Neural cell (in vitro differentiated cells): ENCODE data around the gene HPCAL4. TPM values are rescaled to one million over a fixed set of nuclear protein-coding genes. Genes with fewer than 3 reads are reported as not detected.

Source experiments
- H2AFZ ChIP-seq: fragments of 200-600, 300-800 bp; sonication (generic), shearing (Covaris generic); 2 replicates; pipeline ENCODE4 v1.6.0; 2014; ENCODE audit warnings: low read depth, mild to moderate bottlenecking, antibody characterized with exemption, low read length, moderate library complexity
- H3F3A ChIP-seq: fragments of 200-600 bp; shearing (Covaris generic); 2 replicates; pipeline ENCODE4 v1.6.1; 2016; ENCODE audit warnings: mild to moderate bottlenecking, moderate library complexity, mixed read lengths, antibody characterized with exemption, low read length; ENCODE audit not compliant: insufficient read depth, poor library complexity, severe bottlenecking
- H3K27ac ChIP-seq: fragments of 200-600, 300-800 bp; sonication (generic), shearing (Covaris generic); 2 replicates; pipeline ENCODE4 v1.5.1; 2014; ENCODE audit warnings: mild to moderate bottlenecking, low read length, moderate library complexity
- H3K27me3 ChIP-seq: fragments of 300-800, 200-600 bp; sonication (generic), shearing (Covaris generic); 2 replicates; pipeline ENCODE4 v1.6.0; 2014; ENCODE audit warnings: mild to moderate bottlenecking, low read depth, low read length, moderate library complexity; ENCODE audit not compliant: insufficient read depth
- H3K36me3 ChIP-seq: fragments of 300-800, 200-600 bp; sonication (generic), shearing (Covaris generic); 2 replicates; pipeline ENCODE4 v1.5.1; 2014; ENCODE audit warnings: mild to moderate bottlenecking, antibody characterized with exemption, low read length, moderate library complexity; ENCODE audit not compliant: insufficient read depth
- H3K4me2 ChIP-seq: fragments of 300-800, 200-600 bp; sonication (generic), shearing (Covaris generic); 2 replicates; pipeline ENCODE4 v1.6.0; 2014; ENCODE audit warnings: mild to moderate bottlenecking, low read length
- H3K4me3 ChIP-seq: fragments of 300-800, 200-600 bp; sonication (generic), shearing (Covaris generic); 2 replicates; pipeline ENCODE4 v1.5.1; 2014; ENCODE audit warnings: mild to moderate bottlenecking, low read length, moderate library complexity
- H3K79me2 ChIP-seq: fragments of 200-600 bp; shearing (Covaris generic); replicated peaks from 2 replicates; pipeline ENCODE4 v1.6.0; 2014; ENCODE audit warnings: mild to moderate bottlenecking, low read length, moderate library complexity; ENCODE audit not compliant: insufficient read depth
- H3K9ac ChIP-seq: fragments of 300-800, 200-600 bp; sonication (generic), shearing (Covaris generic); 2 replicates; pipeline ENCODE4 v1.6.1; 2016; ENCODE audit warnings: mild to moderate bottlenecking, low read length, mixed read lengths
- H3K9me2 ChIP-seq: fragments of 200-600 bp; shearing (Covaris generic); 2 replicates; pipeline ENCODE4 v1.6.1; 2016; ENCODE audit warnings: mild to moderate bottlenecking, low read length, mixed read lengths; ENCODE audit not compliant: insufficient read depth
- H3K9me3 ChIP-seq: fragments of 200-600, 300-800 bp; sonication (generic), shearing (Covaris generic); 2 replicates; pipeline ENCODE4 v1.6.1; 2016; ENCODE audit warnings: mild to moderate bottlenecking, mixed run types, low read length, moderate library complexity, mixed read lengths
- H4K20me1 ChIP-seq: fragments of 200-600 bp; shearing (Covaris generic); 2 replicates; pipeline ENCODE4 v1.6.1; 2016; ENCODE audit warnings: mild to moderate bottlenecking, mixed run types; ENCODE audit not compliant: insufficient read depth
- CTCF ChIP-seq: fragments of 450-650 bp; IDR thresholded peaks from 2 replicates; pipeline ENCODE4 v1.5.1; 2014; ENCODE audit warnings: antibody characterized with exemption, mild to moderate bottlenecking, moderate library complexity; ENCODE audit not compliant: poor library complexity, severe bottlenecking
- EP300 ChIP-seq: fragments of 450-650 bp; conservative IDR thresholded peaks from 2 replicates; pipeline ENCODE4 v1.6.1; 2014; ENCODE audit warnings: antibody characterized with exemption, mild to moderate bottlenecking, moderate library complexity; ENCODE audit not compliant: poor library complexity, severe bottlenecking
- EZH2 ChIP-seq: fragments of 200-600, 300-800 bp; shearing (Covaris generic), sonication (generic); IDR thresholded peaks from 2 replicates; pipeline ENCODE4 v1.6.1; 2014; ENCODE audit warnings: antibody characterized with exemption, low read length, borderline replicate concordance, mild to moderate bottlenecking; ENCODE audit not compliant: insufficient read depth, poor library complexity, severe bottlenecking
- MXI1 ChIP-seq: fragments of 450-650 bp; conservative IDR thresholded peaks from 2 replicates; pipeline ENCODE4 v1.6.1; 2014; ENCODE audit warnings: antibody characterized with exemption, mild to moderate bottlenecking; ENCODE audit not compliant: poor library complexity, severe bottlenecking
- POLR2AphosphoS5 ChIP-seq: IDR thresholded peaks from 2 replicates; pipeline ENCODE4 v1.6.1; 2012
- RAD21 ChIP-seq: fragments of 450-650 bp; conservative IDR thresholded peaks from 2 replicates; pipeline ENCODE4 v1.6.1; 2014; ENCODE audit warnings: antibody characterized with exemption, mild to moderate bottlenecking, moderate library complexity
- REST ChIP-seq: IDR thresholded peaks from 2 replicates; pipeline ENCODE4 v1.6.1; 2012; ENCODE audit warnings: borderline replicate concordance
- SMC3 ChIP-seq: fragments of 450-650 bp; conservative IDR thresholded peaks from 2 replicates; pipeline ENCODE4 v1.6.1; 2014; ENCODE audit warnings: antibody characterized with exemption, mild to moderate bottlenecking, moderate library complexity; ENCODE audit not compliant: poor library complexity
- TAF1 ChIP-seq: IDR thresholded peaks from 2 replicates; pipeline ENCODE4 v1.6.1; 2012; ENCODE audit warnings: low read depth
- polyA plus RNA-seq: library from polyadenylated mRNA; depleted of rRNA; stranded (reverse); fragments of >200 nt; gene quantifications from 2 replicates; pipeline ENCODE4 v1.2.3, GENCODE V29; 2014

Gene HPCAL4
- polyA plus RNA-seq, 1 donor from 2014 or later, result 53.2 TPM

GRCh38 chr1:39633422-39633821 is 57.8 kb downstream of the HPCAL4 start:
- TF ChIP-seq RAD21 (no peak), POLR2AphosphoS5 (no peak), EZH2 (no peak), CTCF (no peak), MXI1 (no peak)
- no peak overlapping the region for H3K27ac ChIP-seq
- no peaks in the 10 kb centered on the region for H3F3A ChIP-seq
- no peaks in the 10 kb centered on the region for H4K20me1 ChIP-seq
- H3K4me2 ChIP-seq, result no peak overlapping the region
- no peaks in the 10 kb centered on the region for H3K36me3 ChIP-seq
- H3K9ac ChIP-seq, result no peak overlapping the region
- no peak overlapping the region for H2AFZ ChIP-seq
- no peaks in the 10 kb centered on the region for H3K9me2 ChIP-seq
- H3K27me3 ChIP-seq, result peaks cover 31% of the 10 kb centered on the region
- H3K4me3 ChIP-seq, result no peak overlapping the region
- no peaks in the 10 kb centered on the region for H3K9me3 ChIP-seq
- no peaks in the 10 kb centered on the region for H3K79me2 ChIP-seq

GRCh38 chr1:39632682-39633417 is 58.4 kb downstream of the HPCAL4 start:
- H3K4me2 ChIP-seq, result no peak overlapping the region
- no peaks in the 10 kb centered on the region for H3K9me3 ChIP-seq
- no peaks in the 10 kb centered on the region for H3K36me3 ChIP-seq
- H3K9ac ChIP-seq, result no peak overlapping the region
- H3K9me2 ChIP-seq, result no peaks in the 10 kb centered on the region
- H3K27me3 ChIP-seq, result peaks cover 25% of the 10 kb centered on the region
- no peaks in the 10 kb centered on the region for H4K20me1 ChIP-seq
- TF ChIP-seq CTCF, result no peak
- no peak for TF ChIP-seq POLR2AphosphoS5
- no peak for TF ChIP-seq MXI1
- no peak for TF ChIP-seq TAF1
- TF ChIP-seq EP300, result no peak
- no peak for TF ChIP-seq EZH2
- no peak for TF ChIP-seq SMC3
- no peak for TF ChIP-seq RAD21
- TF ChIP-seq REST, result no peak
- no peaks in the 10 kb centered on the region for H3F3A ChIP-seq
- H3K79me2 ChIP-seq, result no peaks in the 10 kb centered on the region
- H2AFZ ChIP-seq, result no peak overlapping the region
- H3K27ac ChIP-seq, result no peak overlapping the region
- no peak overlapping the region for H3K4me3 ChIP-seq
